ENCODE data around the gene RFTN1.

RFTN1 gene

GRCh38 chr3:16462679-16463078 lies 50.8 kb downstream of the RFTN1 start:
- no peaks in the 10 kb centered on the region for H3K27me3 ChIP-seq (ENCODE audit: control insufficient read depth in 3 of 3, insufficient read depth in 3 of 3, low read depth in 1 of 3, low read length in 3 of 3)
- H2AFZ ChIP-seq (ENCODE audit: low read length): no peak overlapping the region
- no peak overlapping the region for H4K91ac ChIP-seq (ENCODE audit: low read depth, low read length, poor library complexity)
- no peak overlapping the region for H2BK120ac ChIP-seq (ENCODE audit: low read depth, low read length)
- no peak overlapping the region for H3K4me2 ChIP-seq (ENCODE audit: insufficient read depth, low read length, poor library complexity, severe bottlenecking)
- no peak overlapping the region for H2BK15ac ChIP-seq (ENCODE audit: low read length)
- no peak overlapping the region for H3K18ac ChIP-seq (ENCODE audit: low read length)
- no peak overlapping the region for H2BK12ac ChIP-seq (ENCODE audit: low read length)
- H3K9ac ChIP-seq (ENCODE audit: low read depth, low read length, poor library complexity): no peak overlapping the region
- no peak overlapping the region for H2AK5ac ChIP-seq (ENCODE audit: low read depth, low read length)
- DNase-seq (ENCODE audit: low spot score): no peak
- no CpG with 5 or more reads among the region's 5 CpGs for WGBS, 2 donors (ENCODE audit: extremely low coverage in 2 of 2, insufficient read length in 2 of 2, insufficient replicate concordance in 1 of 2)
- H3K23ac ChIP-seq (ENCODE audit: low read depth, low read length, poor library complexity): no peak overlapping the region
- H3K36me3 ChIP-seq (replicated peaks in 1 of 2; ENCODE audit: control insufficient read depth in 2 of 2, insufficient read depth in 2 of 2, low read length in 2 of 2): no peaks in the 10 kb centered on the region
- no peak overlapping the region for H3K4me3 ChIP-seq (ENCODE audit: low read length in 2 of 2)
- H3K27ac ChIP-seq (replicated peaks; ENCODE audit: low read length): no peak overlapping the region
- H3K79me1 ChIP-seq (ENCODE audit: low read depth, low read length): no peaks in the 10 kb centered on the region
- H2BK5ac ChIP-seq (ENCODE audit: low read length): no peak overlapping the region
- peaks cover 0 to 2% of the 10 kb centered on the region in 2 donors for H3K4me1 ChIP-seq (ENCODE audit: control insufficient read depth in 2 of 2, insufficient read depth in 1 of 2, low read depth in 1 of 2, low read length in 2 of 2)
- H4K8ac ChIP-seq (ENCODE audit: low read depth, low read length): no peak overlapping the region
- H3K4ac ChIP-seq (ENCODE audit: low read length): no peak overlapping the region
- H3K14ac ChIP-seq (ENCODE audit: low read length): no peak overlapping the region
- peaks cover 0 to 3% of the 10 kb centered on the region in 2 donors for H3K9me3 ChIP-seq (replicated peaks in 1 of 2; ENCODE audit: control insufficient read depth in 2 of 2, insufficient read depth in 1 of 2, low read depth in 1 of 2, low read length in 2 of 2)

DNA sequence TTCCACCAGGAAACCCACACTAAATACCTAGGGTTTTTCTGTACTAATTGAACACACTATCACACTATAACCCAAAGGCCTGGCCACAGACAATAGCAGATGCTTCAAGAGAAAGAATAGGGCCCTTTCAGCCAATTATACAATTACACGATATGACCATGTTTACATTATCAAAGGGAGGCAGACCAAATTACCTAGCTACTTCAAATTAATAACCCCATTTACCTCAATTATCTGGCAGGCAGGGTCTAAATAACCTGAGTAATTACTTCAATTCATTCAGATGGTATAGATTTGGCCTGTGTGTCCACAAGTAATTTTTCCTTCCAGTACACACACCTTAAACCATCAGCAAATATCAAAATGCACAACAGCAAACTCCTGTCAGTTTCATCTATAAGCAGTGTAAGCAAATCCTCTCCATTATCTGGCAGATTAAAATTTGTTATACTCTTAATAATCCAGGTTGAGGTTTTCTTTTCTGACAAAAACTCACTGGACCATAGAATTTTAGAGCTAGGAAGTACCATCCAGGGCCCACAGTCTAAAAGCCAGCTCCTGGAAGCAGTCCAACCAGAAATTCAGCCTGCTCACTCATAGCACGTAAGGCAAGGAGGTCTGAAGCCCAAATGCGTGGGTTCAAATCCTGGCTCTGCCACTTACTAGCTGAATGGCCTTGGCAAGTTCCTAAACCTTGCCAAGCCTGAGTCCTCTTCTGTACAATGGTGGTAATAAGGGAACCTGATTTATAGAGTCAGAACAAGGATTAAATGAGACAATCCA lies 51.8 kb downstream of the RFTN1 start:
- no peak overlapping the region for H4K8ac ChIP-seq (ENCODE audit: low read depth, low read length)
- H3K27ac ChIP-seq (replicated peaks; ENCODE audit: low read length): no peak overlapping the region
- no peak overlapping the region for H3K4me3 ChIP-seq (ENCODE audit: low read length in 2 of 2)
- H2BK15ac ChIP-seq (ENCODE audit: low read length): no peak overlapping the region
- no peaks in the 10 kb centered on the region for H3K27me3 ChIP-seq (ENCODE audit: control insufficient read depth in 3 of 3, insufficient read depth in 3 of 3, low read depth in 1 of 3, low read length in 3 of 3)
- H3K36me3 ChIP-seq (replicated peaks in 1 of 2; ENCODE audit: control insufficient read depth in 2 of 2, insufficient read depth in 2 of 2, low read length in 2 of 2): no peaks in the 10 kb centered on the region
- DNase-seq (ENCODE audit: low spot score): no peak
- H3K14ac ChIP-seq (ENCODE audit: low read length): no peak overlapping the region
- no peak overlapping the region for H3K9ac ChIP-seq (ENCODE audit: low read depth, low read length, poor library complexity)
- peaks cover 0 to 3% of the 10 kb centered on the region in 2 donors for H3K9me3 ChIP-seq (replicated peaks in 1 of 2; ENCODE audit: control insufficient read depth in 2 of 2, insufficient read depth in 1 of 2, low read depth in 1 of 2, low read length in 2 of 2)
- H3K23ac ChIP-seq (ENCODE audit: low read depth, low read length, poor library complexity): no peak overlapping the region
- no peak overlapping the region for H4K91ac ChIP-seq (ENCODE audit: low read depth, low read length, poor library complexity)
- H2AFZ ChIP-seq (ENCODE audit: low read length): no peak overlapping the region
- no peak overlapping the region for H3K18ac ChIP-seq (ENCODE audit: low read length)
- H2BK5ac ChIP-seq (ENCODE audit: low read length): no peak overlapping the region
- H3K4ac ChIP-seq (ENCODE audit: low read length): no peak overlapping the region
- H3K4me2 ChIP-seq (ENCODE audit: insufficient read depth, low read length, poor library complexity, severe bottlenecking): no peak overlapping the region
- peaks cover 0 to 2% of the 10 kb centered on the region in 2 donors for H3K4me1 ChIP-seq (ENCODE audit: control insufficient read depth in 2 of 2, insufficient read depth in 1 of 2, low read depth in 1 of 2, low read length in 2 of 2)
- no peaks in the 10 kb centered on the region for H3K79me1 ChIP-seq (ENCODE audit: low read depth, low read length)
- no peak overlapping the region for H2AK5ac ChIP-seq (ENCODE audit: low read depth, low read length)
- no peak overlapping the region for H2BK120ac ChIP-seq (ENCODE audit: low read depth, low read length)
- no peak overlapping the region for H2BK12ac ChIP-seq (ENCODE audit: low read length)
- WGBS, 2 donors (ENCODE audit: extremely low coverage in 2 of 2, insufficient read length in 2 of 2, insufficient replicate concordance in 1 of 2): no CpG with 5 or more reads among the region's 3 CpGs

- Histone ChIP-seq H2AFZ (ENCODE audit: low read length) (no peak overlapping the region), H3K4me1 (ENCODE audit: control insufficient read depth in 2 of 2, insufficient read depth in 1 of 2, low read depth in 1 of 2, low read length in 2 of 2) (peaks cover 0 to 2% of the 10 kb centered on the region in 2 donors), H3K9me3 (replicated peaks in 1 of 2; ENCODE audit: control insufficient read depth in 2 of 2, insufficient read depth in 1 of 2, low read depth in 1 of 2, low read length in 2 of 2) (peaks cover 0 to 3% of the 10 kb centered on the region in 2 donors), H3K9ac (ENCODE audit: low read depth, low read length, poor library complexity) (no peak overlapping the region), H2BK15ac (ENCODE audit: low read length) (no peak overlapping the region), H3K36me3 (replicated peaks in 1 of 2; ENCODE audit: control insufficient read depth in 2 of 2, insufficient read depth in 2 of 2, low read length in 2 of 2) (no peaks in the 10 kb centered on the region), H3K27ac (replicated peaks; ENCODE audit: low read length) (no peak overlapping the region), H3K4me3 (ENCODE audit: low read length in 2 of 2) (no peak overlapping the region), H2BK120ac (ENCODE audit: low read depth, low read length) (no peak overlapping the region), H2BK12ac (ENCODE audit: low read length) (no peak overlapping the region), H4K8ac (ENCODE audit: low read depth, low read length) (no peak overlapping the region), H4K91ac (ENCODE audit: low read depth, low read length, poor library complexity) (no peak overlapping the region), H3K27me3 (ENCODE audit: control insufficient read depth in 3 of 3, insufficient read depth in 3 of 3, low read depth in 1 of 3, low read length in 3 of 3) (no peaks in the 10 kb centered on the region), H3K79me1 (ENCODE audit: low read depth, low read length) (no peaks in the 10 kb centered on the region), H3K18ac (ENCODE audit: low read length) (no peak overlapping the region), H3K4me2 (ENCODE audit: insufficient read depth, low read length, poor library complexity, severe bottlenecking) (no peak overlapping the region), H3K14ac (ENCODE audit: low read length) (no peak overlapping the region), H2BK5ac (ENCODE audit: low read length) (no peak overlapping the region), H3K23ac (ENCODE audit: low read depth, low read length, poor library complexity) (no peak overlapping the region), H3K4ac (ENCODE audit: low read length) (no peak overlapping the region), H2AK5ac (ENCODE audit: low read depth, low read length) (no peak overlapping the region)
- no peak for DNase-seq (ENCODE audit: low spot score)
- WGBS, 2 donors (ENCODE audit: extremely low coverage in 2 of 2, insufficient read length in 2 of 2, insufficient replicate concordance in 1 of 2): no CpG with 5 or more reads among the region's 4 CpGs
Measured at GRCh38 chr3:16460886-16461285, 52.6 kb downstream of the RFTN1 start.

DNA sequence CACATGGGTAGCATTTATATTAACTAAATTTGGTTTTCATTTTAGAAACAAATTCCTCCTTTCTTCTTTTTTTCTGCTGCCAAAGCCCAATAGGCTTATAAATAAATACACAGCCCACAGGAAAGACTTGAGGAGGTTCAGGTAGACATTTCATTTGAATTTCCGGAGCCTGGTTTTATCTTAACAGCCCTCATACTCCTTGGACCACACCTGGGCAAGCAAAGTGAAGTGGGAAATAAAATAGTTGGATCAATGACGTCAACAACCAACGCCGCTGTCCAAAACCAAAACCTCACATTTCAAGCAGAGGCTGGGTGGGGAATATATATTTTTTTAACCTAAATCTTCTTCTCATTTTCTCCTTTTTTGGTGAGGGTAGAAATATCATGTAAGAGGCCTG lies 53.2 kb downstream of the RFTN1 start:
- no peak overlapping the region for H3K14ac ChIP-seq (ENCODE audit: low read length)
- no peak overlapping the region for H3K4me3 ChIP-seq (ENCODE audit: low read length in 2 of 2)
- H2BK5ac ChIP-seq (ENCODE audit: low read length): no peak overlapping the region
- H3K4me2 ChIP-seq (ENCODE audit: insufficient read depth, low read length, poor library complexity, severe bottlenecking): no peak overlapping the region
- no peak overlapping the region for H2AK5ac ChIP-seq (ENCODE audit: low read depth, low read length)
- no peak overlapping the region for H2BK15ac ChIP-seq (ENCODE audit: low read length)
- H3K9ac ChIP-seq (ENCODE audit: low read depth, low read length, poor library complexity): no peak overlapping the region
- H2AFZ ChIP-seq (ENCODE audit: low read length): no peak overlapping the region
- no peak overlapping the region for H3K23ac ChIP-seq (ENCODE audit: low read depth, low read length, poor library complexity)
- peaks cover 0 to 3% of the 10 kb centered on the region in 2 donors for H3K9me3 ChIP-seq (replicated peaks in 1 of 2; ENCODE audit: control insufficient read depth in 2 of 2, insufficient read depth in 1 of 2, low read depth in 1 of 2, low read length in 2 of 2)
- no peak overlapping the region for H3K18ac ChIP-seq (ENCODE audit: low read length)
- no peak overlapping the region for H3K27ac ChIP-seq (replicated peaks; ENCODE audit: low read length)
- H4K91ac ChIP-seq (ENCODE audit: low read depth, low read length, poor library complexity): no peak overlapping the region
- peaks cover 0 to 3% of the 10 kb centered on the region in 2 donors for H3K4me1 ChIP-seq (ENCODE audit: control insufficient read depth in 2 of 2, insufficient read depth in 1 of 2, low read depth in 1 of 2, low read length in 2 of 2)
- no peaks in the 10 kb centered on the region for H3K27me3 ChIP-seq (ENCODE audit: control insufficient read depth in 3 of 3, insufficient read depth in 3 of 3, low read depth in 1 of 3, low read length in 3 of 3)
- H3K79me1 ChIP-seq (ENCODE audit: low read depth, low read length): no peaks in the 10 kb centered on the region
- H2BK12ac ChIP-seq (ENCODE audit: low read length): no peak overlapping the region
- no peak overlapping the region for H4K8ac ChIP-seq (ENCODE audit: low read depth, low read length)
- no peaks in the 10 kb centered on the region for H3K36me3 ChIP-seq (replicated peaks in 1 of 2; ENCODE audit: control insufficient read depth in 2 of 2, insufficient read depth in 2 of 2, low read length in 2 of 2)
- H2BK120ac ChIP-seq (ENCODE audit: low read depth, low read length): no peak overlapping the region
- WGBS, 2 donors (ENCODE audit: extremely low coverage in 2 of 2, insufficient read length in 2 of 2, insufficient replicate concordance in 1 of 2): no CpG with 5 or more reads among the region's 4 CpGs
- no peak overlapping the region for H3K4ac ChIP-seq (ENCODE audit: low read length)
- no peak for DNase-seq (ENCODE audit: low spot score)

Data from neuronal stem cell (in vitro differentiated cells).